Muscle of arm (tissue), 12 donors: Measurements from ENCODE around the gene FAM240A. TPM values are rescaled to one million over a fixed set of nuclear protein-coding genes. Genes with fewer than 3 reads are reported as not detected.
"Not testable (repeated sequence)": the region's sequence is repeated elsewhere in the genome, so short reads cannot be mapped to it uniquely, and the experiment has no call there.

ENCODE experiments used
- DNase-seq: peaks from one replicate; pipeline ENCODE4 v3.0.0-alpha.2; 2013
- polyA plus RNA-seq, 12 donors: library from polyadenylated mRNA; unstranded; fragments of 120-200 nt; gene quantifications; one replicate each; pipeline ENCODE4 v1.2.1, GENCODE V29; 2013; ENCODE audit not compliant: insufficient read length in 12 of 12

FAM240A gene
- polyA plus RNA-seq, 12 donors, result 0.12 to 0.46 (median 0.31) TPM; not detected in 2

- no peak for DNase-seq
Observed at GRCh38 chr3:46585799-46586693, 26.3 kb upstream of the FAM240A start.

- DNase-seq, result no peak
Observed at GRCh38 chr3:46586738-46587246, 25.5 kb upstream of the FAM240A start.

GRCh38 chr3:46587268-46587667 is 25.1 kb upstream of the FAM240A start:
- not testable (repeated sequence) for DNase-seq

DNA sequence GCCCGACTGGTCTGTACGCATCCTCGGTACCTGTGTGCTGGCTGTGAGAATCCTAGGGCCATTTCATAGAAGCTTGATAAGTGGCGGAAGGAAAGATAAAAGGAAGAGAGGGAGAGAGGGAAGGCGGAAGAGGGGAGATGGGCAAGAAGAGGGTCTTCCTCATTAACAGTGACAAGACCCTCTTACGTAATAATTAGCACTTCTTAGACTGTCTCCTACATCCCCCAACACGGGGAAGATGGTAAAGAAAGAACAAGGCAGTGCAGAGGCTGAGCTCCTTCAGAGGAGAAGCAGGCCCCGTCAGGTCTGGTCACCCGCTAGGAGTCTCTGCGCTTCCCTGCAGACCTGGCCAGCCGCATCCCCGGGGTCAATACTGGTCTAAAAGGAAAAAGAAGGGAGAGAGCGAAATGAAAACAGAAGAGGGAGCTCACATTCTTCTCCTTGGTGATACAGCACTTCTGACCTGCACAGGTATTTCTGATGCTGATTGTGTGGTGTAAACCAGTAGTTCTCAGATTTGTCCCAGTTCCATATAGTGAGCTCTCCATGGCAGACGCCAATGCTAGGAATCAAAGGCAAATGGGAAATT is 19.0 kb upstream of the FAM240A start:
- DNase-seq, result no peak

DNA sequence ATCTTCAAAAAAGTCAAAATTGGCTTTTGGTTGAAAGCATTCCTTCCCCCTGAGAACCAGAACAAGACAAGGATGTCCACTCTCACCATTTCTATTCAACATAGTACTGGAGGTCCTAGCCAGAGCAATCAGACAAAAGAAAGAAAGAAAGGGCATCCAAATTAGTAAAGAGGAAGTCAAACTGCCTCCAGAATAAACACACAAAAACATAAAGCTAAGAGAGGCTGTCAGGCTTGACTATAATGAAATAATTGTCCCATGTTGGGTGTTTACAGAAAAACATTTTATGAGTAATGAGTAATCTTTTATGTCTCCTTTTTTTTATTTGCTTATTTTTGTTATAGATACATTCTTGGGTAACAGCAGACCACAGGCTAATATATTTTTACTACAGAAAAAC is 18.3 kb upstream of the FAM240A start:
- no peak for DNase-seq

DNA sequence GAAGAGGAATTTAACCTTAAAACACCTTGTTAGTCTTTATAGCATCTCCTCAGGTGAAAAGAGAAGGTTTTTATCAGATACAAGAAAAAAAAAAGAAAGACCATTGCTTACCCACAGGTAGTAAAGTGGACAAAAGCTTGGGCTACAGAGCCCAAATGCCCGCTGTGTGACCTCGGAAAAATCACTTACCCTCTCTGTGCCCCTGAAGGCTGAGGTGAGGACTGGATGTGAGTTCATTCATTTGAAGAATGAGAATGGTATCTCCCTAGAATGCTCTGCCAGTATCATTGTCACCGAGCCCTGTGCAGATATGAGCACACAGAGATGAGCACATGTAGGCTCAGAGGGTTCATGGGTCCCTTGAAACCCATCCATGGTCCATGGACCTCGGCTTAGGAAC is 17.6 kb upstream of the FAM240A start:
- DNase-seq, result no peak

GRCh38 chr3:46595819-46596314 is 16.5 kb upstream of the FAM240A start:
- no peak for DNase-seq

- DNase-seq, result no peak
Observed at GRCh38 chr3:46599590-46599989, 12.7 kb upstream of the FAM240A start.

GRCh38 chr3:46603446-46604046 is 8.8 kb upstream of the FAM240A start:
- DNase-seq, result no peak

GRCh38 chr3:46604127-46604526 is 8.2 kb upstream of the FAM240A start:
- DNase-seq, result no peak

DNA sequence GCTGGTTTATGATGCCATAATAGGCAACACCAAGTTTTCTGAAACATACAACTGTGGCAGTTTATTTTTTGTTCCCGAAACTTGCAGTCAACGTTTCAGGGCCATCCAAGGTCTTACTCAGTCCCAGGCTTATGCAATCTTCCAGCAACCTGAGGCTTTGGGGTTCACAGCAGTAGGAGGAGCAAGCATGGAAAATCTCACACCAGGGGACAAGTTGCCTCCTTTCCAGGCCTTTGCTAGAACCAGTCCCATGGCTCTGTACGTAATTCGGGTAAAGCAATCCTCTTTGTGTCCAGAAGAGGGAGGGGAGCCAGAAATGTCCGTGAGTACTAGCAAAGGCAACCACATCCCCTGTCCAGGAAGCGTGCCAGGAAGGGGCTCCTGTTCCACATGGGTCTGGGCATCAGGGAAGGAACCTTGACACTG is 4.7 kb upstream of the FAM240A start:
- no peak for DNase-seq

GRCh38 chr3:46609212-46609721 is 3.1 kb upstream of the FAM240A start:
- no peak for DNase-seq

- DNase-seq, result no peak
Observed at GRCh38 chr3:46609944-46610722, 2.2 kb upstream of the FAM240A start.

- no peak for DNase-seq
Observed at GRCh38 chr3:46613313-46614005, 1.1 kb downstream of the FAM240A start.

- no peak for DNase-seq
Observed at GRCh38 chr3:46614431-46614830, 2.1 kb downstream of the FAM240A start.

DNA sequence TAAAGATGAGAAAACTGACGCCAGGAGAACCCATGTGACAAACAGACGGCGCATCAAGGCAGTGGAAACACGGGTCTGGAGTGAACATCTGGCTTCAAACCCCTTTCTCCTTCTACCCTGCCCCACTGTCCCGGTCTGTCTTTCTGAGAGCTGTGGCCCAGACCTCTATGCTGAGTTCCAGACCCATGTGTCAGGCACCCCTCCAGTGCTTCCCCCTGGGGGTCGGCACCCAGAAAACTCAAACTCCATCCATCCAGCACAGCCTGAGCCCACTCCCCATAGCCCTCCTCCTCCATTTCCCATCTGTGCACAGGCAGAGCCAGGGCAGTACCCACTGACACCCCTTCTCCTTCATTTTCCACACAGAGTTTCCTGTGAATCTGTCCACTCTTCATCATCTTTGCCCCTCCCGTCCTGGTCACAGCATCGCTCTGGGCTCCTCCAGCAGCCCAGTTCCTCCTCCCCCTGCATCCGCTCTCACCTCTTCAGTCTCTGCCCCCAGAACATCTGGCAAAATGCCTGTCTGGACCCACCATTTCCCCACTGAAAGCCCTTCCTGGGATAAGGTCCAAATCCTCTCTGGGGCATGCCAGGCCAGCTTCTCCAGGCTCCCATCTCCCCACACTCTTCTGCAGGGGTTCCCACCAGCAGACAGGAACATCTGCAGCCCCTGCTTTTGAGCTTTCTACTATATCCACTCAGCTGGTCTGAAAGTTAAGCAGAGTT is 2.9 kb downstream of the FAM240A start:
- no peak for DNase-seq

GRCh38 chr3:46615976-46616375 is 3.7 kb downstream of the FAM240A start:
- DNase-seq, result no peak

GRCh38 chr3:46617941-46618340 is 5.6 kb downstream of the FAM240A start:
- no peak for DNase-seq

- no peak for DNase-seq
Observed at GRCh38 chr3:46619845-46620778, 7.8 kb downstream of the FAM240A start.
